Measurements from ENCODE around the gene ADGRG3.
A peak's percentile ranks its signal among the peaks of the same experiment; 100 is the strongest.
"Not testable (repeated sequence)": the region's sequence is repeated elsewhere in the genome, so short reads cannot be mapped to it uniquely, and the experiment has no call there.

The ADGRG3 gene

GRCh38 chr16:57668630-57669475 lies 747 bp downstream of the ADGRG3 start:
- H3K4me1 ChIP-seq (ENCODE audit: control extremely low read depth in 1 of 4, control insufficient read depth in 4 of 4, insufficient read depth in 4 of 4, low read length in 3 of 4): peaks cover 0 to 40% (median 34%) of the 10 kb centered on the region in 4 experiments
- peak overlapping the region in 1 of 7 experiments; percentile 38 for H3K4me3 ChIP-seq (ENCODE audit: control insufficient read depth in 1 of 7, extremely low read depth in 1 of 7, insufficient read depth in 4 of 7, low read depth in 2 of 7, low read length in 6 of 7)
- CTCF ChIA-PET: interaction anchor here (0.8 to 4.4 kb wide), 10 partner anchors 9 to 51 kb away, joined by 3 to 27 read pairs (median 4); no protein-coding TSS in a partner anchor
- POLR2A ChIA-PET: no interaction called here
- H3K27ac ChIP-seq (ENCODE audit: insufficient read depth in 1 of 2, low read depth in 1 of 2, low read length in 2 of 2, poor library complexity in 1 of 2, severe bottlenecking in 2 of 2): no peak overlapping the region
- H3K27me3 ChIP-seq (replicated peaks in 2 of 5; ENCODE audit: control insufficient read depth in 4 of 5, insufficient read depth in 5 of 5, low read length in 4 of 5): no peaks in the 10 kb centered on the region
- no peak for DNase-seq
- 97% methylated on average over 15 of the region's 20 CpGs for WGBS (ENCODE audit: insufficient coverage)
- H3K9me3 ChIP-seq (ENCODE audit: control extremely low read depth in 1 of 5, control insufficient read depth in 4 of 5, insufficient read depth in 2 of 5, low read depth in 1 of 5, low read length in 4 of 5): no peaks in the 10 kb centered on the region
- H3K36me3 ChIP-seq (ENCODE audit: control insufficient read depth in 4 of 4, insufficient read depth in 4 of 4, low read length in 3 of 4): peaks cover 0 to 20% (median 8%) of the 10 kb centered on the region in 4 experiments

- no peak for DNase-seq
- Histone ChIP-seq H3K27me3 (replicated peaks in 2 of 5; ENCODE audit: control insufficient read depth in 4 of 5, insufficient read depth in 5 of 5, low read length in 4 of 5) (no peaks in the 10 kb centered on the region), H3K4me1 (ENCODE audit: control extremely low read depth in 1 of 4, control insufficient read depth in 4 of 4, insufficient read depth in 4 of 4, low read length in 3 of 4) (peaks cover 0 to 40% (median 34%) of the 10 kb centered on the region in 4 experiments), H3K9me3 (ENCODE audit: control extremely low read depth in 1 of 5, control insufficient read depth in 4 of 5, insufficient read depth in 2 of 5, low read depth in 1 of 5, low read length in 4 of 5) (no peaks in the 10 kb centered on the region), H3K27ac (ENCODE audit: insufficient read depth in 1 of 2, low read depth in 1 of 2, low read length in 2 of 2, poor library complexity in 1 of 2, severe bottlenecking in 2 of 2) (no peak overlapping the region), H3K4me3 (ENCODE audit: control insufficient read depth in 1 of 7, extremely low read depth in 1 of 7, insufficient read depth in 4 of 7, low read depth in 2 of 7, low read length in 6 of 7) (no peak overlapping the region), H3K36me3 (ENCODE audit: control insufficient read depth in 4 of 4, insufficient read depth in 4 of 4, low read length in 3 of 4) (peaks cover 0 to 13% (median 3%) of the 10 kb centered on the region in 4 experiments)
- CTCF ChIA-PET: interaction anchor here (0.6 to 4.4 kb wide), 5 partner anchors 12 to 76 kb away, joined by 3 to 27 read pairs (median 4); no protein-coding TSS in a partner anchor
- WGBS (ENCODE audit: insufficient coverage): 79% methylated on average over 11 of the region's 12 CpGs
- POLR2A ChIA-PET: interaction anchor here (1.0 kb wide), 1 partner anchor 20 kb away, joined by 3 read pairs; no protein-coding TSS in a partner anchor
Observed at GRCh38 chr16:57669476-57670162, 1.5 kb downstream of the ADGRG3 start.

- H3K27ac ChIP-seq (ENCODE audit: insufficient read depth in 1 of 2, low read depth in 1 of 2, low read length in 2 of 2, poor library complexity in 1 of 2, severe bottlenecking in 2 of 2): no peak overlapping the region
- H3K36me3 ChIP-seq (ENCODE audit: control insufficient read depth in 4 of 4, insufficient read depth in 4 of 4, low read length in 3 of 4): peaks cover 0 to 7% (median 2%) of the 10 kb centered on the region in 4 experiments
- no peaks in the 10 kb centered on the region for H3K9me3 ChIP-seq (ENCODE audit: control extremely low read depth in 1 of 5, control insufficient read depth in 4 of 5, insufficient read depth in 2 of 5, low read depth in 1 of 5, low read length in 4 of 5)
- POLR2A ChIA-PET: interaction anchor here (1.0 kb wide), 1 partner anchor 19 kb away, joined by 3 read pairs; no protein-coding TSS in a partner anchor
- no peak overlapping the region for H3K4me3 ChIP-seq (ENCODE audit: control insufficient read depth in 1 of 7, extremely low read depth in 1 of 7, insufficient read depth in 4 of 7, low read depth in 2 of 7, low read length in 6 of 7)
- H3K4me1 ChIP-seq (ENCODE audit: control extremely low read depth in 1 of 4, control insufficient read depth in 4 of 4, insufficient read depth in 4 of 4, low read length in 3 of 4): peaks cover 0 to 43% (median 37%) of the 10 kb centered on the region in 4 experiments
- CTCF ChIA-PET: interaction anchor here (0.6 to 4.4 kb wide), 6 partner anchors 12 to 75 kb away, joined by 3 to 27 read pairs (median 4); no protein-coding TSS in a partner anchor
- no peaks in the 10 kb centered on the region for H3K27me3 ChIP-seq (replicated peaks in 2 of 5; ENCODE audit: control insufficient read depth in 4 of 5, insufficient read depth in 5 of 5, low read length in 4 of 5)
- 52% methylated on average over 3 of the region's 4 CpGs for whole genome bisulfite sequencing (ENCODE audit: insufficient coverage)
- DNase-seq: no peak
Observed at GRCh38 chr16:57670196-57670595, 2.1 kb downstream of the ADGRG3 start.

- H3K27me3 ChIP-seq (replicated peaks in 2 of 5; ENCODE audit: control insufficient read depth in 4 of 5, insufficient read depth in 5 of 5, low read length in 4 of 5); POLR2A ChIA-PET; H3K36me3 ChIP-seq (ENCODE audit: control insufficient read depth in 4 of 4, insufficient read depth in 4 of 4, low read length in 3 of 4); DNase-seq; H3K27ac ChIP-seq (ENCODE audit: insufficient read depth in 1 of 2, low read depth in 1 of 2, low read length in 2 of 2, poor library complexity in 1 of 2, severe bottlenecking in 2 of 2); H3K9me3 ChIP-seq (ENCODE audit: control extremely low read depth in 1 of 5, control insufficient read depth in 4 of 5, insufficient read depth in 2 of 5, low read depth in 1 of 5, low read length in 4 of 5); H3K4me3 ChIP-seq (ENCODE audit: control insufficient read depth in 1 of 7, extremely low read depth in 1 of 7, insufficient read depth in 4 of 7, low read depth in 2 of 7, low read length in 6 of 7): not testable (repeated sequence)
- peaks cover 0 to 55% (median 49%) of the 10 kb centered on the region in 4 experiments for H3K4me1 ChIP-seq (ENCODE audit: control extremely low read depth in 1 of 4, control insufficient read depth in 4 of 4, insufficient read depth in 4 of 4, low read length in 3 of 4)
- WGBS (ENCODE audit: insufficient coverage): 92% methylated on average over 6 of the region's 7 CpGs
- CTCF ChIA-PET: interaction anchor here (1.2 to 4.4 kb wide), 5 partner anchors 10 to 59 kb away, joined by 3 to 27 read pairs (median 4); no protein-coding TSS in a partner anchor
Observed at GRCh38 chr16:57671451-57671850, 3.3 kb downstream of the ADGRG3 start.

GRCh38 chr16:57672416-57672815 lies 4.3 kb downstream of the ADGRG3 start:
- Histone ChIP-seq H3K4me1 (ENCODE audit: control extremely low read depth in 1 of 4, control insufficient read depth in 4 of 4, insufficient read depth in 4 of 4, low read length in 3 of 4) (peaks cover 3 to 56% (median 47%) of the 10 kb centered on the region in 4 experiments), H3K27ac (ENCODE audit: insufficient read depth in 1 of 2, low read depth in 1 of 2, low read length in 2 of 2, poor library complexity in 1 of 2, severe bottlenecking in 2 of 2) (no peak overlapping the region), H3K36me3 (ENCODE audit: control insufficient read depth in 4 of 4, insufficient read depth in 4 of 4, low read length in 3 of 4) (no peaks in the 10 kb centered on the region), H3K27me3 (replicated peaks in 2 of 5; ENCODE audit: control insufficient read depth in 4 of 5, insufficient read depth in 5 of 5, low read length in 4 of 5) (no peaks in the 10 kb centered on the region), H3K9me3 (ENCODE audit: control extremely low read depth in 1 of 5, control insufficient read depth in 4 of 5, insufficient read depth in 2 of 5, low read depth in 1 of 5, low read length in 4 of 5) (no peaks in the 10 kb centered on the region), H3K4me3 (ENCODE audit: control insufficient read depth in 1 of 7, extremely low read depth in 1 of 7, insufficient read depth in 4 of 7, low read depth in 2 of 7, low read length in 6 of 7) (no peak overlapping the region)
- WGBS (ENCODE audit: insufficient coverage): no CpG with 5 or more reads among the region's 3 CpGs
- ChIA-PET POLR2A (interaction anchor here (0.7 kb wide), 1 partner anchor 17 kb away, joined by 3 read pairs; no protein-coding TSS in a partner anchor), CTCF (interaction anchor here (0.5 to 4.4 kb wide), 8 partner anchors 9 to 194 kb away, joined by 3 to 27 read pairs (median 3); no protein-coding TSS in a partner anchor)
- no peak for DNase-seq

GRCh38 chr16:57672824-57673223 lies 4.7 kb downstream of the ADGRG3 start:
- POLR2A ChIA-PET: no interaction called here
- CTCF ChIA-PET: interaction anchor here (0.5 to 4.4 kb wide), 7 partner anchors 9 to 64 kb away, joined by 3 to 27 read pairs (median 3); no protein-coding TSS in a partner anchor
- H3K4me1 ChIP-seq (ENCODE audit: control extremely low read depth in 1 of 4, control insufficient read depth in 4 of 4, insufficient read depth in 4 of 4, low read length in 3 of 4): peaks cover 3 to 56% (median 47%) of the 10 kb centered on the region in 4 experiments

More at GRCh38 chr16:57672824-57673223, 4.7 kb downstream of the ADGRG3 start:
- Histone ChIP-seq H3K4me3 (ENCODE audit: control insufficient read depth in 1 of 7, extremely low read depth in 1 of 7, insufficient read depth in 4 of 7, low read depth in 2 of 7, low read length in 6 of 7) (no peak overlapping the region), H3K27me3 (replicated peaks in 2 of 5; ENCODE audit: control insufficient read depth in 4 of 5, insufficient read depth in 5 of 5, low read length in 4 of 5) (no peaks in the 10 kb centered on the region), H3K9me3 (ENCODE audit: control extremely low read depth in 1 of 5, control insufficient read depth in 4 of 5, insufficient read depth in 2 of 5, low read depth in 1 of 5, low read length in 4 of 5) (no peaks in the 10 kb centered on the region), H3K27ac (ENCODE audit: insufficient read depth in 1 of 2, low read depth in 1 of 2, low read length in 2 of 2, poor library complexity in 1 of 2, severe bottlenecking in 2 of 2) (no peak overlapping the region), H3K36me3 (ENCODE audit: control insufficient read depth in 4 of 4, insufficient read depth in 4 of 4, low read length in 3 of 4) (no peaks in the 10 kb centered on the region)
- DNase-seq: no peak
- 91% methylated on average over 1 of the region's 2 CpGs for WGBS (ENCODE audit: insufficient coverage)
